GM10248 (cell line): ENCODE data around the gene PCAT6.

Experiments used
- CTCF ChIA-PET: fragments of 300-600 bp; sonication (Branson Sonifier 250); formaldehyde crosslinking; extraction: SDS; loops from one replicate; lab custom pipeline; 2021; ENCODE audit warnings: antibody characterized with exemption; lab: Yijun Ruan, JAX
- POLR2A ChIA-PET: fragments of 350-650 bp; sonication (Branson Sonifier 250); formaldehyde crosslinking; extraction: SDS; loops from one replicate; lab custom pipeline; 2020; ENCODE audit warnings: antibody characterized with exemption; lab: Yijun Ruan, JAX
- DNase-seq: peaks from one replicate; pipeline ENCODE4 v3.0.0; 2012; ENCODE audit errors: extremely low spot score
- CTCF ChIP-seq: IDR thresholded peaks from 2 replicates; pipeline ENCODE4 v1.5.1; 2012; ENCODE audit warnings: mild to moderate bottlenecking, low read depth; ENCODE audit errors: extremely low read depth, missing control alignments, control extremely low read depth

The PCAT6 gene

GRCh38 chr1:202798792-202799331 lies 11.9 kb upstream of the PCAT6 start:
- POLR2A ChIA-PET: no interaction called here
- no peak for TF ChIP-seq CTCF
- DNase-seq: no peak
- CTCF ChIA-PET: no interaction called here

DNA sequence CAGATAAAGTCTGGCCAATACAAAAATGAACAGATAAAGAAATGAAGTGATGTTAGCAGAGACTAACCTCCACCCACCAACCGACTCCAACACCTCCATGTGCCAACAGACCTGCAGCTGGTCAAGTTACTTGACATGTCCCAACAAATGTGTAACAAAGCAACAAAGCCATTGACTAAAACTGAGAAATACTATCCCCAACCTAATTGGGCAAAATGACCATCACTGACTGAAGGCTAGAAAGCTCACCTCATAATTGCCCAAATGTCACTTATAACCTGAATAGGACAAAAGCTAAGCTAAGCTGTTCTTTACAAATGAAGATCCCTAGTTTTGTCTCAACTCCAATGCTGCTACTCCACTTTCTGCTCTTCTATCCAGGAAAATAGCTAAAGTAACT lies 10.0 kb upstream of the PCAT6 start:
- POLR2A ChIA-PET: interaction anchor here (1.1 kb wide), 1 partner anchor 9 kb away, joined by 3 read pairs; no protein-coding TSS in a partner anchor
- no peak for DNase-seq
- CTCF ChIA-PET: interaction anchor here (0.8 to 1.9 kb wide), 3 partner anchors 9 to 21 kb away, joined by 3 to 8 read pairs (median 3); no protein-coding TSS in a partner anchor
- no peak for TF ChIP-seq CTCF

DNA sequence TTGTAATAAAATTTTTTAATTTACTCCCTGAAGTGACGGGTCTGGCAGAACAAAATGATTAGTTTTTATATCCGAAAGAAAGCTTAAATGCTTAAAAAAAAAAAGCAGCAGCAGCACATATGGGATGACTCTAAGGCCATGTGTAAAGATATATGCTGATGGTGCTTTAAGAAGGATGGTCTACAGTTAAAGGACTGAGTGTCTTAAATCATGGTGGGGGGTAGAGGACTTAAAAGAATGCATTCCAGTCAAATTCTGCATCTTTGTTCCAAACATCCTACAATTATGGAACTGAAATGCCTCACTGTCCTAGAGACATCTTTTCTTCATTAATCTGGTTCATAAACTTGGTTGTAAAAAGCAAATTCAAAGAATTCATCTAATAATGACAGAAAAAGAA lies 9.6 kb upstream of the PCAT6 start:
- no peak for TF ChIP-seq CTCF
- DNase-seq: no peak
- POLR2A ChIA-PET: interaction anchor here (1.1 kb wide), 1 partner anchor 9 kb away, joined by 3 read pairs; no protein-coding TSS in a partner anchor
- CTCF ChIA-PET: interaction anchor here (0.8 to 1.9 kb wide), 3 partner anchors 10 to 21 kb away, joined by 3 to 8 read pairs (median 3); no protein-coding TSS in a partner anchor

DNA sequence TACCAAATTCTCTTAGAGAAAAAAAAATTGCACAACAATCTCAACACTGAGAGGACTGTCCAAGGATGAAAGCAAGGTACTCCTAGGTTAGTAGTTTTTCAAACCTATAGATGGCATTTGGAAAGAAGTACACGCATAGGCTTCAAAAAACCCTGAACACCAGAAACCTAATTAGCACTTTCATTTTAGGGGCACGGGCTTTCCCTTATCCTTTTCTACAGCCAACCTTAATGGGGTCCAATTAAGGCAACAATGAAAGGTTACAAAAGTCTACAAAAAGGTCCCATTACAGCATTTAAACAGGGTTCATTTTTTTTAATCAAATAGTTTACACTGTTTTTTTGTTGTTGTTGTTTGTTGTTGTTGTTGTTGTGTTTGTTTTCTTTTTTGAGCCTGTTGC lies 8.7 kb upstream of the PCAT6 start:
- POLR2A ChIA-PET: no interaction called here
- TF ChIP-seq CTCF: no peak
- CTCF ChIA-PET: no interaction called here
- DNase-seq: no peak

DNA sequence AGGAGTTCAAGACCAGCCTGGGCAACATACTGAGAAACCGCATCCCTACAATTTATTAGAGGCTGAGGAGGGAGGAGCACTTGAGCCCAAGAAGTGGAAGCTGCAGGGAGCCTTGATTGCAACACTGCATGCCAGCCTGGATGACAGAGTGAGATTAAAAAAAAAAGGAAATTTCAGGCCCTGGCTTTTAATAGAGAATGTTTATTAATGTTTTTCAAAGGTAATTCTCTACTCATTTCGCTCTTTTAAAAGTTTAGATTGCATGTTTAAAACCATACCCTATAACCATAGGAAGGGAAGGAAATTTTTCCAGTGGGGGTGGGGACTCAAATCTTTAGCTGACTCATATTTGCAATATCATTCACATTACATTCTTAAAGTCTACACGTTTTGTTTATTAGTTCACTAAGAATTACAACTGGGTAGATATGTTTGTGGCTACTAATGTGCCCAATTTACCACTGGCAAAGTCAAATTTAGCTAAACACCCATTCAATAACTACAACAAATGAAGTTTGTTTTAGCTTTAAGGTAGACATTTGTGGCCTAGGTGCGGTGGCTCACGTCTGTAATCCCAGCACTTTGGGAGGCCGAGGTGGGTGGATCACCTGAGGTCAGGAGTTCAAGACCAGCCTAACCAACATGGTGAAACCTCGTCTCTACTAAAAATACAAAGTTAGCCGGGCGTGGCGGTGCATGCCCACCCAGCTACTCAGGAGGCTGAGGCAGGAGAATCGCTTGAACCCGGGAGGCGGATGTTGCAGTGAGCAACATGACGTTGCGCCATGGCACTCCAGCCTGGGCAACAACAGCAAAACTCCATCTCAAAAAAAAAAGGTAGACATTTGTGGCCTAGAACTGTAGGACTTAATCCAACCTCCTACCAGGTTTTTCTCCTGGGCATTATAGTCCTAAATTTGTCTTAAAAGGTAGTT lies 7.5 kb upstream of the PCAT6 start:
- POLR2A ChIA-PET: no interaction called here
- DNase-seq: no peak
- TF ChIP-seq CTCF: no peak
- CTCF ChIA-PET: no interaction called here

- CTCF ChIA-PET: no interaction called here
- POLR2A ChIA-PET: no interaction called here
- no peak for TF ChIP-seq CTCF
- DNase-seq: no peak
Observed at GRCh38 chr1:202804126-202804525, 6.6 kb upstream of the PCAT6 start.
